Keratinocyte (primary cell): Measurements from ENCODE around the gene CLSTN3.
"Not testable (repeated sequence)": the region's sequence is repeated elsewhere in the genome, so short reads cannot be mapped to it uniquely, and the experiment has no call there.

Experiments
- CTCF ChIP-seq, 3 experiments: IDR thresholded peaks in 1 of 3; conservative IDR thresholded peaks in 1 of 3; optimal IDR thresholded peaks in 1 of 3; 2 replicates in 2 of 3; 3 replicates in 1 of 3; pipeline versions ENCODE3 to v1.5.1; 2011; ENCODE audit warnings: low read length in 3 of 3, mild to moderate bottlenecking in 3 of 3, moderate library complexity in 2 of 3, control low read depth in 1 of 3, inconsistent platforms in 1 of 3; ENCODE audit not compliant: insufficient read depth in 2 of 3; ENCODE audit errors: extremely low read depth in 1 of 3
- EZH2 ChIP-seq: IDR thresholded peaks from one replicate; pipeline ENCODE4 v1.6.1; 2012; ENCODE audit warnings: inconsistent platforms, mild to moderate bottlenecking, low read length, moderate library complexity

- not testable (repeated sequence) for TF ChIP-seq CTCF (optimal IDR thresholded peaks at IDR 0.05 in 1 of 3, IDR thresholded peaks at IDR 0.05 in 1 of 3, conservative IDR thresholded peaks at IDR 0.05 in 1 of 3; ENCODE audit: extremely low read depth in 1 of 3, insufficient read depth in 2 of 3, low read length in 3 of 3); EZH2
These were observed 55.9 kb downstream of the CLSTN3 start for GRCh38 chr12:7186058-7186457.
